Colonic mucosa (tissue), 4 donors: Measurements from ENCODE around the gene GCK. TPM values are rescaled to one million over a fixed set of nuclear protein-coding genes. Genes with fewer than 3 reads are reported as not detected.
"Not testable (repeated sequence)": the region's sequence is repeated elsewhere in the genome, so short reads cannot be mapped to it uniquely, and the experiment has no call there.

Source experiments
- DNase-seq: peaks from one replicate; pipeline ENCODE4 v3.0.0-alpha.2; 2020
- H3K27ac ChIP-seq: fragments of 200-600 bp; one replicate; pipeline ENCODE4 v1.8.0; 2021
- H3K27me3 ChIP-seq: fragments of 200-600 bp; one replicate; pipeline ENCODE4 v1.8.0; 2021
- H3K36me3 ChIP-seq: fragments of 200-600 bp; one replicate; pipeline ENCODE4 v1.8.0; 2021
- H3K4me1 ChIP-seq: fragments of 200-600 bp; one replicate; pipeline ENCODE4 v1.8.0; 2021; ENCODE audit warnings: mild to moderate bottlenecking
- H3K4me3 ChIP-seq: fragments of 200-600 bp; one replicate; pipeline ENCODE4 v1.8.0; 2021
- H3K9ac ChIP-seq, 2 donors: one replicate each; pipeline ENCODE4 v1.7.0; 2013; ENCODE audit warnings: control low read depth in 2 of 2, low read depth in 2 of 2, low read length in 2 of 2
- H3K9me3 ChIP-seq: fragments of 200-600 bp; one replicate; pipeline ENCODE4 v1.8.0; 2021
- intact Hi-C: fragments of 100-400 bp; cut with DNase I; formaldehyde crosslinking; loops from one replicate; pipeline ENCODE4 v1.14.1; 2022
- total RNA-seq, 2 donors: library from RNA; stranded (reverse); fragmentation: NEBNext Ultra II Directional in 1 of 2; extraction: Animal tissue kit (Norgen Biotek cat#: 25700) in 1 of 2; gene quantifications; one replicate each; pipeline ENCODE4 v1.2.1, GENCODE V29; 2021
- TF ChIP-seq, protein P1 (sequence below): fragments of 200-600 bp; IDR thresholded peaks from one replicate; pipeline ENCODE4 v1.8.0; 2022; ENCODE audit warnings: antibody characterized with exemption, mild to moderate bottlenecking
- donor health status: healthy.
- donor health status: DM: no; HTN: no; CAD: no.
- donor health status: DM: no; HTN: no; CAD: no.

The GCK gene
- total RNA-seq, 2 donors from 2014 or later, result 0.17 to 0.19 TPM

GRCh38 chr7:44210107-44210506 is 20.9 kb upstream of the GCK start:
- Histone ChIP-seq H3K4me3 (no peak overlapping the region), H3K9ac (no peak overlapping the region), H3K27me3 (no peaks in the 10 kb centered on the region), H3K27ac (no peak overlapping the region), H3K36me3 (peaks cover 25% of the 10 kb centered on the region), H3K4me1 (no peaks in the 10 kb centered on the region), H3K9me3 (no peaks in the 10 kb centered on the region)
- DNase-seq, result no peak
- intact Hi-C loops, result no loop called here
- TF ChIP-seq, protein P1, sequence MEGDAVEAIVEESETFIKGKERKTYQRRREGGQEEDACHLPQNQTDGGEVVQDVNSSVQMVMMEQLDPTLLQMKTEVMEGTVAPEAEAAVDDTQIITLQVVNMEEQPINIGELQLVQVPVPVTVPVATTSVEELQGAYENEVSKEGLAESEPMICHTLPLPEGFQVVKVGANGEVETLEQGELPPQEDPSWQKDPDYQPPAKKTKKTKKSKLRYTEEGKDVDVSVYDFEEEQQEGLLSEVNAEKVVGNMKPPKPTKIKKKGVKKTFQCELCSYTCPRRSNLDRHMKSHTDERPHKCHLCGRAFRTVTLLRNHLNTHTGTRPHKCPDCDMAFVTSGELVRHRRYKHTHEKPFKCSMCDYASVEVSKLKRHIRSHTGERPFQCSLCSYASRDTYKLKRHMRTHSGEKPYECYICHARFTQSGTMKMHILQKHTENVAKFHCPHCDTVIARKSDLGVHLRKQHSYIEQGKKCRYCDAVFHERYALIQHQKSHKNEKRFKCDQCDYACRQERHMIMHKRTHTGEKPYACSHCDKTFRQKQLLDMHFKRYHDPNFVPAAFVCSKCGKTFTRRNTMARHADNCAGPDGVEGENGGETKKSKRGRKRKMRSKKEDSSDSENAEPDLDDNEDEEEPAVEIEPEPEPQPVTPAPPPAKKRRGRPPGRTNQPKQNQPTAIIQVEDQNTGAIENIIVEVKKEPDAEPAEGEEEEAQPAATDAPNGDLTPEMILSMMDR, result no peak

DNA sequence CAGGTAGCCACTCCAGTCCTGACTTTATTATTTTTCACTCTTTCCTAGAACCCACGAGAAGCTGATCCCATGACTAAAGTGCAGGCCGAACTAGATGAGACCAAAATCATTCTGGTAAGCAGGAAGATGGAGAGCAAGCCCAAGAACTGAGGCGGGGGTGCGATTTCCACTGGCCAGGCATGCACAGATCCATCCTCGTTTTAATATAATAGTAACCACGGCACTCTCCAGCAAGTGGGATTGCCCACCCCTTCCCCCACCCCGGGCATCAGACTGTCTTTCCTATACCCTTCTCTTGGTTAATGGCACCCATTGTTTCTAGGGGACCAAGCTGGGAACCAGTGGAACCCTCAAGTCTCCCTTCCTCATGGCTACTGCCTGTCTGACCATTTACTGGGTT is 18.8 kb upstream of the GCK start:
- Histone ChIP-seq H3K9me3 (no peaks in the 10 kb centered on the region), H3K4me3 (no peak overlapping the region), H3K9ac (no peak overlapping the region), H3K27ac (no peak overlapping the region), H3K36me3 (peaks cover 25% of the 10 kb centered on the region), H3K27me3 (no peaks in the 10 kb centered on the region), H3K4me1 (no peaks in the 10 kb centered on the region)
- TF ChIP-seq, protein P1, result no peak
- intact Hi-C loops, result no loop called here
- DNase-seq, result no peak

DNA sequence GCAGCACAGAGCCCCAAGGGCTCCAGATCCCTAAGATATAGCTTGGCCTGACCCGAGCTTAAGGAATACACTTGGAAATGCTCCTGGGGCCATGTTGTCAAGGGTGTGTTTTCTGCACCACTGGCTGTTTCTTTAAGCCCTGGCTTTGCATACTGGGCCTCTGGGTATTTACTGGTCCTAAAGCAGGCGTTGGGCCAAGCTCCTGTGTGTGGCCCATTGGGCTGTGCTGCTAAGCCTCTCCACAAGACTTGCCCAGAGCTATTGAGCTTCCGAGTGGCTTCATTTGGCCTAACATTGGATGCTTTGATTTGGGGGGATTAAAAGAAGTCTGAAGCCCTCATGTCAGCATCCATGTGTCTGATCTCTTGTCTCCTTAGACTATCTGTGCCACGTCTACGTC is 16.8 kb upstream of the GCK start:
- intact Hi-C loops, result no loop called here
- Histone ChIP-seq H3K4me1 (peaks cover 4% of the 10 kb centered on the region), H3K9ac (no peak overlapping the region), H3K27me3 (no peaks in the 10 kb centered on the region), H3K27ac (no peak overlapping the region), H3K36me3 (peaks cover 25% of the 10 kb centered on the region), H3K9me3 (no peaks in the 10 kb centered on the region), H3K4me3 (no peak overlapping the region)
- DNase-seq, result no peak
- TF ChIP-seq, protein P1, result no peak

GRCh38 chr7:44201813-44202212 is 12.6 kb upstream of the GCK start:
- H3K9ac ChIP-seq, result peak overlapping the region; percentile 66 to 94
- H3K4me3 ChIP-seq, result peak overlapping the region; percentile 84
- H3K4me1 ChIP-seq, result peaks cover 4% of the 10 kb centered on the region
- H3K27me3 ChIP-seq, result peaks cover 4% of the 10 kb centered on the region
- TF ChIP-seq, protein P1, result no peak
- no peaks in the 10 kb centered on the region for H3K9me3 ChIP-seq
- intact Hi-C loops, result no loop called here
- H3K36me3 ChIP-seq, result peaks cover 14% of the 10 kb centered on the region
- no peak overlapping the region for H3K27ac ChIP-seq
- no peak for DNase-seq

- H3K36me3 ChIP-seq, result peaks cover 8% of the 10 kb centered on the region
- DNase-seq, result peak; percentile 96
- peaks cover 4% of the 10 kb centered on the region for H3K27me3 ChIP-seq
- intact Hi-C loops, result no loop called here
- TF ChIP-seq, protein P1, result peak; percentile 40
- no peaks in the 10 kb centered on the region for H3K9me3 ChIP-seq
- peak within 1 kb of the TSS; percentile 66 to 94 for H3K9ac ChIP-seq
- peak within 1 kb of the TSS; percentile 44 for H3K27ac ChIP-seq
- peak within 1 kb of the TSS; percentile 84 for H3K4me3 ChIP-seq
- peaks cover 4% of the 10 kb centered on the region for H3K4me1 ChIP-seq
Observed at GRCh38 chr7:44200699-44201461, 11.6 kb upstream of the GCK start, which contains the start of gene YKT6. Gene YKT6, plus strand, starts transcription at chr7:44200978. Its CDS starts 158 bp downstream, at chr7:44201136.

- DNase-seq, H3K36me3 ChIP-seq, intact Hi-C loops, H3K27me3 ChIP-seq, H3K9ac ChIP-seq, H3K4me1 ChIP-seq, H3K27ac ChIP-seq, H3K9me3 ChIP-seq, H3K4me3 ChIP-seq: not testable (repeated sequence)
Observed at GRCh38 chr7:44200163-44200562, 10.9 kb upstream of the GCK start.
